ENCODE results near the gene UBE2R2. TPM values are rescaled to one million over a fixed set of nuclear protein-coding genes. Genes with fewer than 3 reads are reported as not detected.

UBE2R2 gene
- total and polyA plus RNA-seq, 2 of the 8 experiments (the other 6 are each of a cell fraction or from before 2014, with no cell fraction given): 19.4 to 42.1 TPM

DNA sequence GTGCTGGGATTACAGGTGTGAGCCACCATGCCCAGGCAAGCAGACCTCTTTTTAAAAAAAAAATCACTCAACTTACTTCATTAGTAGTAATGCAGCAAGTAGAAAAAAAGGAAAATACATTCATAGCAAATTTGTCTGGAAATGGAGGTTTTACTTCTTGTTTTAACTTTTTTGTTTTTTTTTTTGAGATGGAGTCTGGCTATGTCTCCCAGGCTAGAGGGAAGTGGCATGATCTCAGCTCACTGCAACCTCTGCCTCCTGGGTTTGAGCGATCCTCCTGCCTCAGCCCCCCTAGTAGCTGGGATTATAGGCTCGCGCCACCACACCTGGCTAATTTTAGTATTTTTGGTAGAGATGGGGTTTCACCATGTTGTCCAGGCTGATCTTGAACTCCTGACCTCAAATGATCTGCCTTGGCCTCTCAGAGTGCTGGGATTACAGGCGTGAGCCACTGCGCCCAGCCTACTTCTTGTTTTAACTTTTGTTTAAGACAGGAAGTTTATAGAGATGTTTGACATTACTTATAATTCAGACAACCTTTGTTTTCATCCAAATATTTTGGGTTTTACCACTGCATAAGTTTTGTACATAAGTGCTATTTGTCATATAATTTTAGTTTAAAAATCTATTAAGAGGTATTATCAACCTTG lies 26.5 kb downstream of the UBE2R2 start:
- H3K79me1 ChIP-seq (ENCODE audit: low read depth, low read length): peaks cover 5% of the 10 kb centered on the region; the same call in 1 of the 2 replicates
- H2AFZ ChIP-seq (ENCODE audit: low read length): no peak overlapping the region
- H3K14ac ChIP-seq (ENCODE audit: insufficient read length): no peak overlapping the region
- no peak overlapping the region for H3K4me2 ChIP-seq (ENCODE audit: insufficient read depth in 1 of 2, low read depth in 2 of 2, low read length in 2 of 2)
- H4K91ac ChIP-seq (replicated peaks; ENCODE audit: insufficient read length, low read length): no peak overlapping the region
- H2BK5ac ChIP-seq (ENCODE audit: low read depth, low read length): no peak overlapping the region
- H2AK5ac ChIP-seq (ENCODE audit: low read depth, low read length): no peak overlapping the region
- H4K5ac ChIP-seq (ENCODE audit: insufficient read length, low read depth, low read length): no peak overlapping the region
- H2BK12ac ChIP-seq (ENCODE audit: low read depth, low read length): no peak overlapping the region
- no peak overlapping the region for H2BK120ac ChIP-seq (replicated peaks; ENCODE audit: low read depth, low read length)
- peaks cover under 1 to 2% of the 10 kb centered on the region in 2 experiments for H4K20me1 ChIP-seq (replicated peaks in 1 of 2; ENCODE audit: control insufficient read depth in 1 of 2, insufficient read depth in 2 of 2, low read length in 2 of 2)
- H3K36me3 ChIP-seq (ENCODE audit: control insufficient read depth in 2 of 4, insufficient read depth in 4 of 4, low read length in 3 of 4): no peaks in the 10 kb centered on the region; a peak in 1 of 8 replicates
- H3K56ac ChIP-seq (replicated peaks; ENCODE audit: insufficient read length, low read depth, low read length): no peak overlapping the region
- H2BK15ac ChIP-seq (ENCODE audit: low read length): no peak overlapping the region
- no peaks in the 10 kb centered on the region for H3K9me3 ChIP-seq (ENCODE audit: insufficient read depth in 2 of 2, low read depth in 1 of 2, low read length in 1 of 2)
- H3K23ac ChIP-seq (ENCODE audit: insufficient read length): no peak overlapping the region
- no peaks in the 10 kb centered on the region for H3K27me3 ChIP-seq (replicated peaks in 1 of 4; ENCODE audit: control insufficient read depth in 3 of 4, extremely low read depth in 1 of 4, insufficient read depth in 3 of 4, low read length in 3 of 4)
- TF ChIP-seq BRCA1 (IDR thresholded peaks at IDR 0.05; ENCODE audit: low read depth, low read length) (no peak), YY1 (IDR thresholded peaks at IDR 0.05; ENCODE audit: low read depth, low read length) (no peak), PHF8 (conservative IDR thresholded peaks at IDR 0.05; ENCODE audit: low read depth, low read length) (no peak), EP300 (IDR thresholded peaks at IDR 0.05; ENCODE audit: borderline replicate concordance in 1 of 2, low read depth in 2 of 2, low read length in 2 of 2) (no peak), MAFK (IDR thresholded peaks at IDR 0.05; ENCODE audit: low read depth, low read length) (no peak), EGR1 (IDR thresholded peaks at IDR 0.05; ENCODE audit: borderline replicate concordance, low read depth, low read length) (no peak), KDM5A (IDR thresholded peaks at IDR 0.05; ENCODE audit: low read length) (no peak)
- H3K79me2 ChIP-seq (ENCODE audit: control insufficient read depth in 1 of 2, insufficient read depth in 2 of 2, low read length in 2 of 2): peaks cover 0 to 92% of the 10 kb centered on the region in 2 experiments
- DNase-seq (ENCODE audit: low read depth in 1 of 2, low spot score in 2 of 2) (no peak), FAIRE-seq (no peak)
- no peak overlapping the region for H2BK20ac ChIP-seq (ENCODE audit: low read length)
- H3K23me2 ChIP-seq (ENCODE audit: low read depth, low read length): no peaks in the 10 kb centered on the region
- no peak overlapping the region for H3K18ac ChIP-seq (ENCODE audit: extremely low read depth, low read length)
- no peak overlapping the region for H4K8ac ChIP-seq (ENCODE audit: extremely low read depth, insufficient read depth, low read length)
- no peak overlapping the region for H3K9ac ChIP-seq (replicated peaks in 1 of 4; ENCODE audit: extremely low read depth in 1 of 4, low read depth in 3 of 4, low read length in 3 of 4)
- H3K27ac ChIP-seq (ENCODE audit: low read depth, low read length): no peak overlapping the region
- no peaks in the 10 kb centered on the region for H3K4me1 ChIP-seq (replicated peaks in 1 of 4; ENCODE audit: control insufficient read depth in 3 of 4, insufficient read depth in 4 of 4, low read length in 3 of 4)
- H3K4ac ChIP-seq (replicated peaks; ENCODE audit: insufficient read length, low read depth, low read length): no peak overlapping the region
- 94% methylated on average over 5 of the region's 5 CpGs; no CpG with 5 or more reads in 1 of the 2 experiments for WGBS, 2 experiments (ENCODE audit: extremely low coverage in 1 of 2, insufficient coverage in 1 of 2, insufficient read length in 1 of 2, insufficient replicate concordance in 2 of 2, low coverage in 1 of 2, low lambda C conversion rate in 2 of 2, missing lambda C conversion rate in 1 of 2)
- H3K4me3 ChIP-seq (ENCODE audit: extremely low read depth in 1 of 4, insufficient read depth in 2 of 4, low read depth in 3 of 4, low read length in 4 of 4): no peak overlapping the region
- ChIA-PET CTCF (ENCODE audit: partially characterized antibody) (interaction anchor here (0.9 to 1.7 kb wide), 3 partner anchors 8 to 16 kb away, joined by 3 to 8 read pairs (median 4); no protein-coding TSS in a partner anchor), POLR2A (ENCODE audit: partially characterized antibody) (no interaction called here)
